Measurements from ENCODE around the gene TFF2. TPM values are rescaled to one million over a fixed set of nuclear protein-coding genes. Genes with fewer than 3 reads are reported as not detected.

Gene TFF2
- total RNA-seq, 2 experiments from 2014 or later, result not detected

- no peaks in the 10 kb centered on the region for H3K9me3 Mint-ChIP-seq
- H3K4me3 Mint-ChIP-seq, result no peak overlapping the region
- intact Hi-C loops (cut with micrococcal nuclease), result no loop called here
- ChIA-PET POLR2A (no interaction called here), CTCF (interaction anchor here (2.2 kb wide), 1 partner anchor 11 kb away, joined by 9 read pairs; no protein-coding TSS in a partner anchor)
- peaks cover 5% of the 10 kb centered on the region for H3K4me1 Mint-ChIP-seq (ENCODE audit: low read depth)
- no peak for DNase-seq
- H3K27ac Mint-ChIP-seq, result no peak overlapping the region
- H3K36me3 Mint-ChIP-seq, result no peaks in the 10 kb centered on the region
- peaks cover 4% of the 10 kb centered on the region for H3K27me3 Mint-ChIP-seq
Measured at GRCh38 chr21:42321845-42322244, 28.9 kb downstream of the TFF2 start.

- intact Hi-C loops (cut with micrococcal nuclease), result no loop called here
- Mint-ChIP-seq H3K9me3 (no peaks in the 10 kb centered on the region), H3K27me3 (peaks cover 4% of the 10 kb centered on the region), H3K27ac (no peak overlapping the region), H3K4me3 (no peak overlapping the region), H3K4me1 (ENCODE audit: low read depth) (peaks cover 5% of the 10 kb centered on the region), H3K36me3 (no peaks in the 10 kb centered on the region)
- CTCF ChIA-PET, result no interaction called here
- POLR2A ChIA-PET, result no interaction called here
- no peak for DNase-seq
Measured at GRCh38 chr21:42321231-42321630, 29.6 kb downstream of the TFF2 start.

- CTCF ChIA-PET, result no interaction called here
- Mint-ChIP-seq H3K27me3 (peaks cover 4% of the 10 kb centered on the region), H3K36me3 (no peaks in the 10 kb centered on the region), H3K4me1 (ENCODE audit: low read depth) (peaks cover 5% of the 10 kb centered on the region), H3K4me3 (no peak overlapping the region), H3K9me3 (no peaks in the 10 kb centered on the region), H3K27ac (no peak overlapping the region)
- intact Hi-C loops (cut with micrococcal nuclease), result no loop called here
- POLR2A ChIA-PET, result no interaction called here
- no peak for DNase-seq
Measured at GRCh38 chr21:42320791-42321190, 30.0 kb downstream of the TFF2 start.

GRCh38 chr21:42319851-42320572 is 30.8 kb downstream of the TFF2 start:
- H3K36me3 Mint-ChIP-seq, result no peaks in the 10 kb centered on the region
- intact Hi-C loops (cut with micrococcal nuclease), result no loop called here
- no peak for DNase-seq
- POLR2A ChIA-PET, result no interaction called here
- no peak overlapping the region for H3K27ac Mint-ChIP-seq
- no peaks in the 10 kb centered on the region for H3K9me3 Mint-ChIP-seq
- peaks cover 4% of the 10 kb centered on the region for H3K27me3 Mint-ChIP-seq
- no peak overlapping the region for H3K4me3 Mint-ChIP-seq
- H3K4me1 Mint-ChIP-seq (ENCODE audit: low read depth), result peaks cover 5% of the 10 kb centered on the region
- CTCF ChIA-PET, result interaction anchor here (1.9 kb wide), 1 partner anchor 10 kb away, joined by 8 read pairs; no protein-coding TSS in a partner anchor

GRCh38 chr21:42319376-42319775 is 31.4 kb downstream of the TFF2 start:
- intact Hi-C loops (cut with micrococcal nuclease), result no loop called here
- peaks cover 5% of the 10 kb centered on the region for H3K4me1 Mint-ChIP-seq (ENCODE audit: low read depth)
- H3K9me3 Mint-ChIP-seq, result no peaks in the 10 kb centered on the region
- CTCF ChIA-PET, result interaction anchor here (1.9 kb wide), 1 partner anchor 9 kb away, joined by 8 read pairs; no protein-coding TSS in a partner anchor
- DNase-seq, result no peak
- POLR2A ChIA-PET, result no interaction called here
- no peak overlapping the region for H3K4me3 Mint-ChIP-seq
- no peaks in the 10 kb centered on the region for H3K36me3 Mint-ChIP-seq
- peaks cover 3% of the 10 kb centered on the region for H3K27me3 Mint-ChIP-seq
- H3K27ac Mint-ChIP-seq, result no peak overlapping the region

- CTCF ChIA-PET, result interaction anchor here (0.6 to 1.9 kb wide), 4 partner anchors 8 to 150 kb away, joined by 3 to 8 read pairs (median 4); no protein-coding TSS in a partner anchor
- no peaks in the 10 kb centered on the region for H3K27me3 Mint-ChIP-seq
- POLR2A ChIA-PET, result no interaction called here
- intact Hi-C loops (cut with micrococcal nuclease), result no loop called here
- no peak overlapping the region for H3K27ac Mint-ChIP-seq
- H3K4me1 Mint-ChIP-seq (ENCODE audit: low read depth), result peaks cover 5% of the 10 kb centered on the region
- no peaks in the 10 kb centered on the region for H3K36me3 Mint-ChIP-seq
- no peak for DNase-seq
- H3K4me3 Mint-ChIP-seq, result no peak overlapping the region
- no peaks in the 10 kb centered on the region for H3K9me3 Mint-ChIP-seq
Measured at GRCh38 chr21:42317826-42318746, 32.7 kb downstream of the TFF2 start.

GRCh38 chr21:42317341-42317741 is 33.5 kb downstream of the TFF2 start:
- CTCF ChIA-PET, result no interaction called here
- DNase-seq, result no peak
- POLR2A ChIA-PET, result interaction anchor here (0.6 kb wide), 1 partner anchor 181 kb away, joined by 4 read pairs; no protein-coding TSS in a partner anchor
- intact Hi-C loops (cut with micrococcal nuclease), result no loop called here
- H3K4me1 Mint-ChIP-seq (ENCODE audit: low read depth), result peaks cover 5% of the 10 kb centered on the region
- H3K9me3 Mint-ChIP-seq, result no peaks in the 10 kb centered on the region
- H3K27me3 Mint-ChIP-seq, result no peaks in the 10 kb centered on the region
- H3K27ac Mint-ChIP-seq, result no peak overlapping the region
- no peaks in the 10 kb centered on the region for H3K36me3 Mint-ChIP-seq
- H3K4me3 Mint-ChIP-seq, result no peak overlapping the region

- intact Hi-C loops (cut with micrococcal nuclease), result no loop called here
- H3K4me1 Mint-ChIP-seq (ENCODE audit: low read depth), result peaks cover 5% of the 10 kb centered on the region
Measured at GRCh38 chr21:42316891-42317290, 33.9 kb downstream of the TFF2 start.

GRCh38 chr21:42315296-42315891 is 35.4 kb downstream of the TFF2 start, which contains the start of gene TFF3:
TSS of gene TFF3 (minus strand) at chr21:42315409. CDS start at chr21:42315374, 35 bp downstream.
- POLR2A ChIA-PET, result no interaction called here
- CTCF ChIA-PET, result no interaction called here
- Mint-ChIP-seq H3K9me3 (no peaks in the 10 kb centered on the region), H3K4me1 (ENCODE audit: low read depth) (peaks cover 5% of the 10 kb centered on the region), H3K4me3 (no peak within 1 kb of the TSS), H3K27ac (no peak within 1 kb of the TSS), H3K27me3 (no peaks in the 10 kb centered on the region), H3K36me3 (no peaks in the 10 kb centered on the region)
- intact Hi-C loops (cut with micrococcal nuclease), result no loop called here
- DNase-seq, result no peak

More at GRCh38 chr21:42316891-42317290, 33.9 kb downstream of the TFF2 start:
- Mint-ChIP-seq H3K27me3 (no peaks in the 10 kb centered on the region), H3K36me3 (no peaks in the 10 kb centered on the region), H3K4me3 (no peak overlapping the region), H3K9me3 (no peaks in the 10 kb centered on the region), H3K27ac (no peak overlapping the region)
- DNase-seq, result no peak
- POLR2A ChIA-PET, result interaction anchor here (0.6 kb wide), 1 partner anchor 181 kb away, joined by 4 read pairs; no protein-coding TSS in a partner anchor
- CTCF ChIA-PET, result no interaction called here

GRCh38 chr21:42314616-42315295 is 36.0 kb downstream of the TFF2 start:
- no peaks in the 10 kb centered on the region for H3K9me3 Mint-ChIP-seq
- H3K36me3 Mint-ChIP-seq, result no peaks in the 10 kb centered on the region
- CTCF ChIA-PET, result interaction anchor here (0.5 to 1.7 kb wide), 2 partner anchors 66 to 78 kb away, joined by 3 to 4 read pairs; no protein-coding TSS in a partner anchor
- no peak overlapping the region for H3K4me3 Mint-ChIP-seq
- no peaks in the 10 kb centered on the region for H3K27me3 Mint-ChIP-seq
- intact Hi-C loops (cut with micrococcal nuclease), result no loop called here
- H3K4me1 Mint-ChIP-seq (ENCODE audit: low read depth), result peaks cover 5% of the 10 kb centered on the region
- no peak for DNase-seq
- H3K27ac Mint-ChIP-seq, result no peak overlapping the region
- POLR2A ChIA-PET, result no interaction called here

- POLR2A ChIA-PET, result no interaction called here
Measured at GRCh38 chr21:42313501-42313969, 37.3 kb downstream of the TFF2 start.

More at GRCh38 chr21:42313501-42313969, 37.3 kb downstream of the TFF2 start:
- H3K4me1 Mint-ChIP-seq (ENCODE audit: low read depth), result peaks cover 3% of the 10 kb centered on the region
- H3K36me3 Mint-ChIP-seq, result no peaks in the 10 kb centered on the region
- no peaks in the 10 kb centered on the region for H3K27me3 Mint-ChIP-seq
- CTCF ChIA-PET, result interaction anchor here (1.7 kb wide), 1 partner anchor 68 kb away, joined by 4 read pairs; no protein-coding TSS in a partner anchor
- H3K27ac Mint-ChIP-seq, result no peak overlapping the region
- no peak for DNase-seq
- intact Hi-C loops (cut with micrococcal nuclease), result no loop called here
- H3K4me3 Mint-ChIP-seq, result no peak overlapping the region
- H3K9me3 Mint-ChIP-seq, result no peaks in the 10 kb centered on the region

Data from activated CD4-positive, alpha-beta memory T cell treated with anti-CD3 and anti-CD28 coated beads for 36 hours (primary cell).